HG03066 (cell line): ENCODE data around the gene DDX52.
"Not testable (repeated sequence)": the region's sequence is repeated elsewhere in the genome, so short reads cannot be mapped to it uniquely, and the experiment has no call there.

Experiments used
- ATAC-seq: cut with Tn5 transposase; IDR thresholded peaks from one replicate; pipeline ENCODE4 v1.9.1; 2021; ENCODE audit warnings: low read depth; ENCODE audit not compliant: unreplicated experiment

The DDX52 gene

DNA sequence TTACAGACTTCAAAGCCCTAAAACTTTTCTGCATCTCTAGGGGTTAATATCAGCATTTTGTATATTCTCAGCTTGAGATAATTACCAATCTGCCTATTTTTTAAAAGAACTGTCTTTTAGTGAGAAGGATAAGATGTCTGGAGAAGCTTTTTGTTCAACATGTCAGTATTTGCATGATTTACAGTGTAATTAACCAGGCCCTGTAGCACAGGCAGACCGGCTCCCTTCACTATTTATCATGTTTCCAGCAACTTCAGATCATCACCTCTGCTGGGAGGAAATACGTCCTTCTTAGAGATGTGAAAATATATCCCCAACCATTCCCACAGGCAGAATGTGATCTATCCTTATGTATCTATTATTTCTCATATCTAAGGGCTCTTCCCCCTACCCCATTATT lies 8.6 kb upstream of the DDX52 start:
- no peak for ATAC-seq

- ATAC-seq = no peak
These were observed 7.3 kb upstream of the DDX52 start for GRCh38 chr17:37650419-37651003.

GRCh38 chr17:37648555-37648954 lies 5.3 kb upstream of the DDX52 start:
- no peak for ATAC-seq

DNA sequence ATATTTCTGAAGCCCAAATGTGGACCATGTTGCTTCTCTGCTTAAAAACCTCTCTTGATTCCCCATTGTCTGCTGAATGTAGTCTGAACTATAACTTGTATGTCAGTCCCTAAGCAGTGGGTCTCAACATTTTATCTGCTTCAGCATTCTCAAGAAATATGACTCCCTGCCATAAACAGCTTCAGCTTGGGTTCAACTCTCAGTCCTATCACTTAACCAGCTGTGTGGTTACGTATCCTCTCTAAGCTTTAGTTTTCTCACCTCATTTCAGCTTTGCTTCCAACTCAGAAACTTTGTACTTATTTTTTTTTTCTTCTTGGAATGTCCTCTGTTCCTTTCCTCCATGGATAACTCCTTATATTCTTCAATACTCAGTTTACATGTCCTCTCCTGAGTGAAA lies 4.6 kb upstream of the DDX52 start:
- ATAC-seq = no peak

DNA sequence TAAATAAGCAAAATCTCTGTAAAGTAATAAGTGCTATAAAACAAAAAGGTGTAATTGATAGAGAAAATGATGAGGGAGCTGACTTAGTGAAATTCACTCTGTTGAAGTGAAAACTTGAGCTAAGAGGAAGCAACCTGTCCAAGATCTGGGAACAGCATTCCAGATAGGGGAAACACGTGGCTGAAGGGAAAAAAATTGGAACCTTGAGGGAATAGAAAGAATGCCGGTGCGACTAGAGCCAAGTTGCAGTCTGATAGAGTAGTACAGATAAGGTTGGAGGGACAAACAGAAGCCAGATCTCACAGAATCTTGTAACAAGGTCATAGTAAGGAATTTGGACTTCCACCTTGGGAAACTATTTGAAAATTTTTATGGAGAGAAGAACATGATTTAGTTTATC lies 623 bp upstream of the DDX52 start:
- ATAC-seq = no peak

- ATAC-seq = no peak
These were observed 565 bp downstream of the DDX52 start for GRCh38 chr17:37642681-37643080.

GRCh38 chr17:37640015-37640414 lies 3.2 kb downstream of the DDX52 start:
- ATAC-seq = no peak

DNA sequence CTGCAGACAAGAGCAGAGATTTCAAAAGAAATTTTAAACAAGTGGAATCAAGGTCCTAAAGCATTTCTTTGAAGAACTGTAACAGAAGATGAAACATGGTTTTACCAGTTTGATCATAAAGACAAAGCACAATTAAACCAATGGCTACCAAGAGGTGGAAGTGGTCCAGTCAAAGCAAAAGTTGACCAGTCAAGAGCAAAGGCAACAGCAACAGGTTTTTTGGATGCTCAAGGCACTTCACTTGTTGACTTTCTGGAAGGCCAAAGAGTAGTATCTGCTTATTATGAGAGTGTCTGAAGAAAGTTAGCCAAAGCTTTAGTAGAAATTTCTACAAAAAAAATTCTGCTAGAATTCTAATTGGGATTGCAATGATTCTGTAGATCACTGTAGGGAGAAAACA lies 5.3 kb downstream of the DDX52 start:
- ATAC-seq = no peak

DNA sequence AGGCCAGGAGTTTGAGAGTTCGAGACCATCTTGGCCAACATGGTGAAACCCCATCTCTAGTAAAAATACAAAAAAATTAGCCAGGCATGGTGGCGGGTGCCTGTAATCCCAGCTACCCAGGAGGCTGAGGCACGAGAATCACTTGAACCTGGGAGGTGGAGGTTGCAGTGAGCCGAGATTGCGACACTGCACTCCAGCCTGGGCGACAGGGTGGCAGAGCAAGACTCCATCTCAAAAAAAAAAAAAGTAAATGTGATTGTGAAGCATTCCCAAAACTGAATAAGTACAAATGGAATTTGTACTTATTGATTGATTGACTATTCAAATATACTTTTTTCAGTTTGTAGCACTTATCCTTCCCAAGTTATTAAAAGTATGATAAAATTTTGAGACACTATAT lies 26.8 kb downstream of the DDX52 start:
- not testable (repeated sequence) for ATAC-seq

GRCh38 chr17:37614823-37615222 lies 28.4 kb downstream of the DDX52 start:
- ATAC-seq = no peak

GRCh38 chr17:37614391-37614790 lies 28.9 kb downstream of the DDX52 start:
- no peak for ATAC-seq

DNA sequence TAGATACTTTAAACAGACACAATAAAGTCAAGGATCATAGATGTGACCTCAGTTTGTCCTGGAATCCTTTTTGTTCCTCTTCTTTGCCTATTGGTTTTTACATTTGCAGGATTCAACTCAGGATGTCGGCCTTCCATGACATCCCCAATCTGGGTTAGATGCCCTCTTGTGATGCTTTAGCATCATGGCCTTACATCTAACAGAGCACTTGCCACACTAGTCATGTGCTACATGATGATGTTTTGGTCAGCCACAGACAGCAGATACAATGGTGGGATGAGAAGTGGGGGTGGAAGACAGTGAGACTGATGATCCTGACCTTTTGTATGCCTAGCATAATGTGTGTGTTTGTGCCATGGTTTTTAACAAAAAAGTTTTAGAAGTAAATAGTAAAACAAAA lies 32.3 kb downstream of the DDX52 start:
- ATAC-seq = no peak

DNA sequence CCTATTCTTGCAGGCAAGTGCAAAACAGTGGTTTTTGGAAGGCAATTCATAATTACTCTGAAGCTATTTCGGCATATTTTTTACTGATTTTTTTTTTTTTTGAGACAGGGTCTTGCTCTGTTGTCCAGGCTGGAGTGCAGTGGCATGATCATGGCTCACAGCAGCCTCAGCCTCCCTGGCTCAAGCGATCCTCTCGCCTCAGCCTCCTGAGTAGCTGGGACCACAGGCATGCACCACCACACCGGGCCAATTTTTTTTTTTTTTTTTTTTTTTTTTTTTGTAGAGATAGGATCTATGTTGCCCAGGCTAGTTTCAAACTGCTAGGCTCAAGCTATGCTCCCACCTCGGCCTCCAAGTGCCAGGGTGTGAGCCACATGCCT lies 33.2 kb downstream of the DDX52 start:
- ATAC-seq = not testable (repeated sequence)

GRCh38 chr17:37609170-37610040 lies 33.8 kb downstream of the DDX52 start, which contains the start of gene SYNRG:
TSS of gene SYNRG (minus strand) at chr17:37609418. CDS start at chr17:37609355, 63 bp downstream.
- ATAC-seq = peak; percentile 79

DNA sequence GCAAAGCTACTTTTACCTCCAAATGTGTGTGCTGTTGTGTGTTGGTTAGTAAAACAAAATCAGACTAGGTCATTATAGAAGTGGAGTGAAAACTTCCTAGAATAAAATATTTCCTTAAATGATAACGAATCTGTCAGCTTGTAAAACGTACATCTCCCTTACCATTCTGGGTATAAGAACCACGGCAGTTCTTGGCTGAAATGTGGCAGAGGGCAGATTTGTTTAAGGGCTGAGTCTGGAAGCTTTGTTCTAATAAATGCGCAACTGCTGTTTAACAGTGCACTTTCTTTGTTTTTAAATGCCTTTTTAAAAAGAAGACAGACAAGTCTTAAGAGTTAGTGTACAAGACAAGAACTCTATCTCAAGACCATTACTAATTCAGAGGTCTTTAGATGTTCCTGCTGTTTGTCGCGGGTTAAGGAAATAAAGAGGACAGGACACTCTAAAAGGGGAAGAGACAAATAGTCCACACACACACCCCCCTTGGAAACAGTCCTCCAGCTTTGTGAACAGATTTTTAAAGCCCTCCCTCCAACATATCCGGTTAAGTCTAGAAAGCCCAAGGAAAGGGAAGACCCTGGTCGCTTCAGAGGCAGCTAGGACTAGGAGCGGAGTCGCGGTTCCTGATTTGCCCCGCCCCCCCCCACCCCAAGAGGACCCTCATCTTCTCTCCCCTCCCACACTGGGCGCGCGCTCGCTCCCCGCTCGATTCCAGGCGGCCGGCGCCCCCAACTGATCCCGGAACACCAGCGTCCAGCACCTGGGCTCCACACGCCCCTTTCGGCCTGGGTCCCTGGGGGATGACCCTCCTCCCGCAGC lies 34.7 kb downstream of the DDX52 start:
- peak; percentile 11 for ATAC-seq

DNA sequence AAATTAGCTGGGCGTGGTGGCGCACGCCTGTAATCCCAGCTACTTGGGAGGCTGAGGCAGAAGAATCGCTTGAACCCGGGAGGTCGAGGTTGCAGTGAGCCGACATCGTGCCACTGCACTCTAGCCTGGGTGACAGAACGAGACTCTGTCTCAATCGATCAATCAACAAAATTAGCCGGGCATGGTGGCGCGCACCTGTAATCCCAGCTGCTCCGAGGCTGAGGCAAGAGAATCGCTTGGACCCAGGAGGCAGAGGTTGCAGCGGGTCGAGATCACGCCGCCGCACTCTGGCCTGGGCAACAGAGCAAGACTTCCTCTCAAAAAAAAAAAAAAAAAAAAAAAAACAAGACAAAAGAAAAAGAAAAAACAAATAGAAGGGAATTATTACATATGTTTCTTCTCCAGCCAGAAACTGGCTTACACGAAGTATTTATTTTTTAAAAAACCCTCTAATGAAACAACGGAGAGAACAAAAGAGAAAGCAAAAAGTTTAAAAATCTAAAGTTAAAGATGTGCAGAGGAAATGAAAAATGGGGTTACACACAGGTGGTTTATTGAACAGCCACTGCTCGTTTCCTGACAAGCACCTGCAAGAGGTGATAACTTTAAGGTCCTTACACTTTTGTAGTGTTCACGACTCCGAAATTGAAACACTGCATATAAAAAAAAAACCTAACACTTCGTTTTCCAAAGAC lies 35.5 kb downstream of the DDX52 start:
- ATAC-seq = no peak

DNA sequence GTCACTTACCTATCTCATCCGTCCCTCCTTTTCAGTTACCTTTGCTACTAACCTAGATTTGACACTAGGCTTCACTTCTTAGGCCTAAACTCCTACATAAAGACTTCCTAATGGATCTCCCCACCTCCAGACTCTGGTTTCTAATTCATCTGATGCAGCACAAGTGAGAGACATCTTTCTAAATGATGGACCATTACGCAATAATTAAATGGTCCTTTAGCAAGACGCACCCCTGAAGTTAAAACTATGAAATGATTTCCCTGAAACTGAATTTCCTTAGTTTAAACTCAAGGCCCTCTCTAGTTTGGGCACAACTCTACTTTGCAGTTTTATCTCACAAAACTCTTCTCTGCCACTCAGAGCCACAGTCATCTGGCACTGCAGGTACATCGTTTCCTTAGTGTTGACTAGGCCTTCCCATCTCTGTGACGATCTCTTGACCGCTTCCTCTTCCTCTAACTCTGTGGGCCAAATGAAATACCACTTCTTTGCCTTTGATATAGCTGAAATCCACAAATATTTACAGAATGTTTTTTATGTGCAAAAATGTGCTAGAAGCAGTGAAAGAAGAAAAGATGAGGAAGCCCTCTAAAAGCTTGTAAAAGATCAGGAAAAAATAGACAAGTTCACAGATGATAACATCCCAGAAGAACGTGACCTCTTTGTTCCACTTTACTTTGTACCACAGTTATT lies 37.3 kb downstream of the DDX52 start:
- no peak for ATAC-seq

DNA sequence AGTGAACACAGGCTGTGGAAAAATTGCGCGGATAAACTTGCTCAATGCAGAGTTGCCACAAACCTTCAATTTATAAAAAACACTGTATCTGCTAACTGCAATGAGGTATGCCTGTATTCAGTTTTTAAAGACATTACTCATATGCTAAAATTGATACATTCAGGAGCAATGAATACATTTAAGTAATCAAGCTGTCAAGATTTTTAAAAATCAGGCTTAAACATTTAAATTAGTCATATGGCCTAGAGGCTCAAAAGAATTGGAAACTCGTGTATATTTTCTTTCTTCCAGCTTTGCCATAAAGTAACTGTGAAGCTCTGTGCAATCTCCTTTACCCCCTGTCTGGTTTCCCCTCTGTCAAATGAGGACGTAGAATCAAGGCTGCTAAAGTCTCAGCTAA lies 38.2 kb downstream of the DDX52 start:
- no peak for ATAC-seq

- ATAC-seq = no peak
These were observed 38.7 kb downstream of the DDX52 start for GRCh38 chr17:37604556-37604955.

DNA sequence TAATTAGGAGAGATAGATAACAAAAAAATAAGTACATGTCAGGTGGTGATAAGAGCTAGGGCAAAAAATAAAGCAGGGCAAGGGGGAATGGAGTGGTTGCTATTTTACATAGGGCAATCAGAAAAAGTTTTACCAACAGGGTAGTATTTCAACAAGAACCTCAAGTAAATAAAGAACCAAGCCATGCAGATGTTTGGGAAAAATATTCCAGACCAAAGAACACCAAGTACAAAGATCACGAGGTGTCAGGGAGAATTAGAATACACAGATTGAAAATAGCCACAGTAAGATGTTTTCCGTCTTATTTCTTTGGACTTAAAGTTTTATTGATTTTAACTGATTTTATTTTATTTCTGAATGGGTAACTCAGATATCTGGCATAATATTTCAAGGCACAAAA lies 45.1 kb downstream of the DDX52 start:
- ATAC-seq = no peak
